Measurements from ENCODE around the gene NOMO2.
"Not testable (repeated sequence)": the region's sequence is repeated elsewhere in the genome, so short reads cannot be mapped to it uniquely, and the experiment has no call there.

- TF ChIP-seq, protein P1, sequence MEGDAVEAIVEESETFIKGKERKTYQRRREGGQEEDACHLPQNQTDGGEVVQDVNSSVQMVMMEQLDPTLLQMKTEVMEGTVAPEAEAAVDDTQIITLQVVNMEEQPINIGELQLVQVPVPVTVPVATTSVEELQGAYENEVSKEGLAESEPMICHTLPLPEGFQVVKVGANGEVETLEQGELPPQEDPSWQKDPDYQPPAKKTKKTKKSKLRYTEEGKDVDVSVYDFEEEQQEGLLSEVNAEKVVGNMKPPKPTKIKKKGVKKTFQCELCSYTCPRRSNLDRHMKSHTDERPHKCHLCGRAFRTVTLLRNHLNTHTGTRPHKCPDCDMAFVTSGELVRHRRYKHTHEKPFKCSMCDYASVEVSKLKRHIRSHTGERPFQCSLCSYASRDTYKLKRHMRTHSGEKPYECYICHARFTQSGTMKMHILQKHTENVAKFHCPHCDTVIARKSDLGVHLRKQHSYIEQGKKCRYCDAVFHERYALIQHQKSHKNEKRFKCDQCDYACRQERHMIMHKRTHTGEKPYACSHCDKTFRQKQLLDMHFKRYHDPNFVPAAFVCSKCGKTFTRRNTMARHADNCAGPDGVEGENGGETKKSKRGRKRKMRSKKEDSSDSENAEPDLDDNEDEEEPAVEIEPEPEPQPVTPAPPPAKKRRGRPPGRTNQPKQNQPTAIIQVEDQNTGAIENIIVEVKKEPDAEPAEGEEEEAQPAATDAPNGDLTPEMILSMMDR (IDR thresholded peaks at IDR 0.05 in 4 of 5, conservative IDR thresholded peaks at IDR 0.05 in 1 of 5): not testable (repeated sequence)
- not testable (repeated sequence) for TF ChIP-seq POLR2A (IDR thresholded peaks at IDR 0.05)
Measured at GRCh38 chr16:18497032-18497431, 64.9 kb downstream of the NOMO2 start.
